NB4 (cell line): Measurements from ENCODE around the gene DNAAF3.

Experiments used
- CTCF ChIP-seq: IDR thresholded peaks from one replicate; pipeline ENCODE4 v1.5.1; 2012; ENCODE audit warnings: low read depth, low read length
- MAX ChIP-seq: IDR thresholded peaks from 2 replicates; pipeline ENCODE4 v1.6.1; 2011; ENCODE audit warnings: low read depth, low read length
- MYC ChIP-seq: IDR thresholded peaks from 2 replicates; pipeline ENCODE4 v1.6.1; 2011; ENCODE audit warnings: low read depth, low read length
- POLR2A ChIP-seq: IDR thresholded peaks from 2 replicates; pipeline ENCODE4 v1.6.1; 2011; ENCODE audit warnings: mild to moderate bottlenecking; ENCODE audit not compliant: insufficient read length; ENCODE audit errors: extremely low read depth

- TF ChIP-seq CTCF (no peak), POLR2A (no peak), MYC (no peak), MAX (no peak)
These were observed 28.5 kb downstream of the DNAAF3 start for GRCh38 chr19:55137915-55138314.
